Stimulated activated memory B cell treated with anti-CD40 and anti-IgM and Interleukin-4, amounts not matched to agents 10 μg/mL and 1 μg/mL and 100 μg/mL, for 72 hours (primary cell): Measurements from ENCODE around the gene CNNM1.

Experiments
- ATAC-seq: fragments of 150-1000 bp; cut with Tn5 transposase; 2 replicates; pipeline ENCODE4 v1.10.0; 2021
- H3K27ac Mint-ChIP-seq: one replicate; pipeline ENCODE4 v1.8.0; 2022; ENCODE audit warnings: mild to moderate bottlenecking, mixed read lengths
- H3K27me3 Mint-ChIP-seq: one replicate; pipeline ENCODE4 v1.8.0; 2022; ENCODE audit warnings: mixed read lengths
- H3K36me3 Mint-ChIP-seq: one replicate; pipeline ENCODE4 v1.8.0; 2022; ENCODE audit warnings: mixed read lengths
- H3K4me1 Mint-ChIP-seq: one replicate; pipeline ENCODE4 v1.8.0; 2022; ENCODE audit warnings: mixed read lengths
- H3K4me3 Mint-ChIP-seq: one replicate; pipeline ENCODE4 v1.8.0; 2022; ENCODE audit warnings: mild to moderate bottlenecking, moderate library complexity, mixed read lengths
- H3K9me3 Mint-ChIP-seq: one replicate; pipeline ENCODE4 v1.8.0; 2022; ENCODE audit warnings: mixed read lengths

The CNNM1 gene

GRCh38 chr10:99431190-99431760 lies 102.1 kb downstream of the CNNM1 start:
- H3K4me1 Mint-ChIP-seq: peaks cover 32% of the 10 kb centered on the region

GRCh38 chr10:99432047-99432446 lies 102.9 kb downstream of the CNNM1 start:
- Mint-ChIP-seq H3K4me1 (peaks cover 32% of the 10 kb centered on the region), H3K36me3 (no peaks in the 10 kb centered on the region), H3K9me3 (no peaks in the 10 kb centered on the region), H3K27ac (peak overlapping the region; percentile 82), H3K27me3 (no peaks in the 10 kb centered on the region), H3K4me3 (peak overlapping the region; percentile 46)
- ATAC-seq: no peak

More at GRCh38 chr10:99431190-99431760, 102.1 kb downstream of the CNNM1 start:
- H3K27ac Mint-ChIP-seq: peak overlapping the region; percentile 82
- H3K4me3 Mint-ChIP-seq: peak overlapping the region; percentile 95
- no peaks in the 10 kb centered on the region for H3K9me3 Mint-ChIP-seq
- ATAC-seq: no peak
- H3K36me3 Mint-ChIP-seq: no peaks in the 10 kb centered on the region
- no peaks in the 10 kb centered on the region for H3K27me3 Mint-ChIP-seq

- Mint-ChIP-seq H3K4me1 (peaks cover 32% of the 10 kb centered on the region), H3K27ac (no peak overlapping the region), H3K27me3 (no peaks in the 10 kb centered on the region), H3K9me3 (no peaks in the 10 kb centered on the region), H3K4me3 (no peak overlapping the region), H3K36me3 (no peaks in the 10 kb centered on the region)
- no peak for ATAC-seq
These were observed 103.7 kb downstream of the CNNM1 start for GRCh38 chr10:99432881-99433280.

- ATAC-seq: no peak
- H3K9me3 Mint-ChIP-seq: no peaks in the 10 kb centered on the region
- no peaks in the 10 kb centered on the region for H3K27me3 Mint-ChIP-seq
- H3K4me1 Mint-ChIP-seq: peaks cover 32% of the 10 kb centered on the region
- H3K4me3 Mint-ChIP-seq: no peak overlapping the region
- no peaks in the 10 kb centered on the region for H3K36me3 Mint-ChIP-seq
- no peak overlapping the region for H3K27ac Mint-ChIP-seq
These were observed 104.3 kb downstream of the CNNM1 start for GRCh38 chr10:99433378-99434020.

- H3K9me3 Mint-ChIP-seq: no peaks in the 10 kb centered on the region
- no peak for ATAC-seq
- no peaks in the 10 kb centered on the region for H3K36me3 Mint-ChIP-seq
- H3K27me3 Mint-ChIP-seq: no peaks in the 10 kb centered on the region
- H3K27ac Mint-ChIP-seq: no peak overlapping the region
- peaks cover 13% of the 10 kb centered on the region for H3K4me1 Mint-ChIP-seq
- no peak overlapping the region for H3K4me3 Mint-ChIP-seq
These were observed 107.0 kb downstream of the CNNM1 start for GRCh38 chr10:99435986-99436638.

- Mint-ChIP-seq H3K4me1 (no peaks in the 10 kb centered on the region), H3K9me3 (no peaks in the 10 kb centered on the region), H3K4me3 (no peak overlapping the region), H3K27me3 (no peaks in the 10 kb centered on the region), H3K36me3 (no peaks in the 10 kb centered on the region), H3K27ac (no peak overlapping the region)
- no peak for ATAC-seq
These were observed 109.7 kb downstream of the CNNM1 start for GRCh38 chr10:99438890-99439289.

- ATAC-seq: no peak
- H3K9me3 Mint-ChIP-seq: no peaks in the 10 kb centered on the region
- H3K4me3 Mint-ChIP-seq: no peak overlapping the region
These were observed 113.2 kb downstream of the CNNM1 start for GRCh38 chr10:99442394-99442793.

GRCh38 chr10:99443500-99443899 lies 114.3 kb downstream of the CNNM1 start:
- Mint-ChIP-seq H3K27me3 (no peaks in the 10 kb centered on the region), H3K4me1 (no peaks in the 10 kb centered on the region), H3K4me3 (no peak overlapping the region), H3K36me3 (no peaks in the 10 kb centered on the region), H3K9me3 (no peaks in the 10 kb centered on the region), H3K27ac (no peak overlapping the region)
- no peak for ATAC-seq

More at GRCh38 chr10:99442394-99442793, 113.2 kb downstream of the CNNM1 start:
- no peaks in the 10 kb centered on the region for H3K27me3 Mint-ChIP-seq
- H3K27ac Mint-ChIP-seq: no peak overlapping the region
- no peaks in the 10 kb centered on the region for H3K36me3 Mint-ChIP-seq
- H3K4me1 Mint-ChIP-seq: no peaks in the 10 kb centered on the region
